Bone marrow (tissue), 2 donors: ENCODE results near the gene CC2D2B.
"Not testable (repeated sequence)": the region's sequence is repeated elsewhere in the genome, so short reads cannot be mapped to it uniquely, and the experiment has no call there.

ENCODE experiments used
- DNase-seq, 2 donors: peaks; one replicate each; lab custom pipeline; 2025; lab: John Stamatoyannopoulos, UW

CC2D2B gene, protein sequence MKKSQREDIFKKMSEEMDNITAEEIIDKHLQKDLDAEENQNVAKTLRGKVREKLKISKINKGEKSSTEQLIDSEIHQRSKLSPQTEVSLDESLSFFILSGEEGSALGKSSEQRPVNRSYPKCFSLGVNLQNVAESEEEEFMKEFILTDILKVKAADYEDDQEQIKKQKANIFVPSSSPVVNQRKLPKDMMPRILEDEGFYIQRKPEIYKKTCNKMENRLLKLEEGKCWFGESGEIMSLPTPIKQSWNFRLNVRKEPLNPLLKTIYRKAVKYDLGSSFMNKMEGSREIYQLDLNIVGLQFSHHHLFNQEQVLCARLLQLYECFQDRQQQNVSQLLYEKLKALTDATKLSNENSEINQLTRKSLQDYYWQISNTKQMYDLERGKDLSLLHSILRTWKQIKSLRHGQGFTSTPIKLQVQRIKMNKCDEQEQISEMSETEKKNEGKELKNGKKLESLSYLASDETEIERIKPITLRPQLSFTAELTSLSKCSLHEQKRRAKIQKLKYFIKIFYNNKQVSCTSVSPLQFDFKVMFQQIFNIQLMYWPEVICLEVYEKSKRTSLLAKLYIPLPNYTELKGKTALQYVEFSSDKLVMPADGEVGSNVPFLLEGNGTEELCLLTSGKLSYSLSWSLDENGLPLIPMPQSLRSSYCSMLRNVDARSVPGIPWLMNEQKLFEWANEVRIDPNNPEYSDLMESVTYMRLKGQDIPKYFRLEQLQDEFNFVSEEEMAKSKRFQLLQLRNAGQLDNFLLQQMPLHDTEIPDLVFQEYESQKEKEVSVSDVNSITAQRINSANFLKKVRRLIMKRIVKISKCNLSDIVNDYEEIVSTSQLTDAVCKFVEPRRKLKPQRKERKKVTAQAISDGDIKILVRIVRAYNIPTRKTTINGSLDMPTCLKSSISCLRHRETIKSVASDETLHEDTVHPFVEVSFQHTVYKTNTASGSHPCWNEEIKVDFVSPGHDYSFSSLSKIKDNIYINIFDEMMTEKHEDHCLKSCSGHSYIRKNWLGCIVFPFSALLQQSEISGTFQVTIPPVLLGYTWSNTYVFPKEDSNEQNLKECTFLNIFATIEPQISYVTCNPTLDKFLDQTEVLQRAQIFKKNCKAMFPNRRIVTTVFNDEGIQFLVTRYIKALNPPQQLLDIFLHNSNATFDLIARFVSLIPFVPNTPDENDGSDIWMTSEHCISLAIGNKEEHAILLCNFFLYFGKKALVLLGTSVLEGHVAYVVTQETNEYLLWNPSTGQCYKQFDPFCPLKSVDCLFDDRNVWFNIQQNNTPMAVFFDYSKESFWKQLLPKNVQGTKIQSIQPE (N-terminal part only)

DNA sequence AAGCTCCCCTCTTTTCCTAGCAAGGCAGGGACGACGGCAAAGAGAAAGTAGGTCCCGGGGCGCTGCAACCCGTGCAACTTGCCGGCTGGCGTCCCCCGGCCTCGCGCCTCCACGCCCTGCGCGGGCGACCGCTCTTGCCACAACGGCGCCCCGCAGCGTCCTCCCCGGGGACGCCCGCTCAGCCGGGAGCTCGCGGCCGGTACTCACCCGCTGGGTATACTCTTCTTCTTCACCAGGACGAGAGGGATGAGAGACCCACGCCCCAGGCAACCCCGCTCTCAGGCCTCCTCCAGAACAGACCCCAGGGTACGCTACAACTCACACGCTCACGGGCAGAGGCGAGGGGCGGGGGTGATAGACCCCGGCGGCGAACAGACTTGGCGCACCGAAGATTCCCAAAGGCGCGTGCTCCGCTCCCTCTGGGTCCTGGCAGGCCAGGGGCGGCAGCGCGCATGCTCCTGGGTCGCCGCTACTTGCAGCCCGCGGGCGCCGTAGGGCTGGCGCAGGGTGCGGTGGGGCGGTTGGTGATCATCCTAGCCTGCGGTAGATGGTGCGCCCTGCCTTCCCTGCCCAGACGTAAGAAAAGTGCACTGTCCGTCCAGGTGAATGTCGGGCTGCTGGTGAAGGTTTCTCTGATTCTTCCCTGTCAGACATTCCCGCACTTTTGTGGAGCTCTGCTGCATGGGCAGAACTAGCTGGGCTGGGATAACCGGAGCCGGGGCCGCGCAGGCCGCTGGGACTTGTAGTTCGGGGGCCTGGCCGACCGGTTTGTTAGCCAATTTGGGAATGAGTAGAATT is at the start of gene CC2D2B:
Gene CC2D2B (plus strand): TSS at position 520 of the 798 bp plus-strand sequence. CDS start 3,349 bp downstream, outside the sequence.
- peak; percentile 39 to 48 for DNase-seq

DNA sequence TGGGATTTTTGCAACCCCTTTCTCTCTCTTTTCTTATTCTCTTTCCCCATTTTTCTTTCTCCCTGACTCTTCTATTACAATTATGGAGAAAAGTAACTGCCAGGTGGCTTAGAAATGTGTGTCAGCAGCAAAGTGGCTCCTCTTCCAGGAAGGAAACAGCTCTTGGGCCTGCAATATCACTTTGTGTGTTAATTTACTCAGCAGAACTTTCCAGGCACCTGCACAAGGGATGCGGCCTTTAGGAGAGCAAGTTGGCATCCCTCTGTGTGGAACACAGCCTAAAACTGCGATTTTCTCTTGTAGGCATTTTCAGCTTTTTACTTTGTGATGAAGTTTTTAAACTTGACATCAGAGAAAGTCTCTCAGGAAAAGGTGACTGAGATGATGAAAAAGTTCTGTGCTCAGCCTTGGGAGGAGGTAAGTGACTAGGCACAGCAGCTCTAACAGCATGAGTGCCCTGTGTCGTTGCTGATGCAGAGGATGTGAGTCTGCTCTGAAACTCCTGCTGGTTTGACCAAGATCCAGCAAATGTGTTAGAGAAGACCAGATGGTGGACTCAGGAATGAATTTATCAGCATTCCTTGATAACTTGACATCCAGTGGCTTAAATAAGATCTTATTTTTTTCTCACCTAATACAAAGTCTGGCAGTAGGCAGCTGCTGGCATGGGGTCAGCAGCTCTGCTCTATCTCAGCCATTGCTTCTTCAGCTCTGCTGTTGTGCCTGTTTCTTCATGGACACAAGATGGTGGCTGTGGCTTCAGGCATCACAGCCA is 47.4 kb upstream of the CC2D2B start:
- no peak for DNase-seq

DNA sequence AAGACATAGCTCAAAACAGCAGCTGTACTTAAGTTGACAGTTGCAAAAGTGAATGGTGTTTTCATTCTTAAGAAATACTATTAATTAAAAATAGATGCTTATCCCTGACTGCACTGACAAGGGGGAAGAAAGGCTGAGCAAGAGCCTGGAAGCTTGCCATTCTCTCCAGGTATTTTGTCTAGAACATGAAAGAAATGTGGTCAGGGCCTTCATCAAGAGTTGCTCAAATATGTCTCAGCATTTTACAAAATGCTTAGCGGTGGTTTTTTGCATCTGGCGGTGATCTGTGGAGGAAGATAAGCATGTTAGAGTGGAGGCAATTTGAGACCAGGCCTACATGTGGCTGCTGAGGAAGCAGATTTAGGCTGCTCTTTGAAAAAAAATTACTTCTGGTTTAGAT is 46.4 kb upstream of the CC2D2B start:
- no peak for DNase-seq

DNA sequence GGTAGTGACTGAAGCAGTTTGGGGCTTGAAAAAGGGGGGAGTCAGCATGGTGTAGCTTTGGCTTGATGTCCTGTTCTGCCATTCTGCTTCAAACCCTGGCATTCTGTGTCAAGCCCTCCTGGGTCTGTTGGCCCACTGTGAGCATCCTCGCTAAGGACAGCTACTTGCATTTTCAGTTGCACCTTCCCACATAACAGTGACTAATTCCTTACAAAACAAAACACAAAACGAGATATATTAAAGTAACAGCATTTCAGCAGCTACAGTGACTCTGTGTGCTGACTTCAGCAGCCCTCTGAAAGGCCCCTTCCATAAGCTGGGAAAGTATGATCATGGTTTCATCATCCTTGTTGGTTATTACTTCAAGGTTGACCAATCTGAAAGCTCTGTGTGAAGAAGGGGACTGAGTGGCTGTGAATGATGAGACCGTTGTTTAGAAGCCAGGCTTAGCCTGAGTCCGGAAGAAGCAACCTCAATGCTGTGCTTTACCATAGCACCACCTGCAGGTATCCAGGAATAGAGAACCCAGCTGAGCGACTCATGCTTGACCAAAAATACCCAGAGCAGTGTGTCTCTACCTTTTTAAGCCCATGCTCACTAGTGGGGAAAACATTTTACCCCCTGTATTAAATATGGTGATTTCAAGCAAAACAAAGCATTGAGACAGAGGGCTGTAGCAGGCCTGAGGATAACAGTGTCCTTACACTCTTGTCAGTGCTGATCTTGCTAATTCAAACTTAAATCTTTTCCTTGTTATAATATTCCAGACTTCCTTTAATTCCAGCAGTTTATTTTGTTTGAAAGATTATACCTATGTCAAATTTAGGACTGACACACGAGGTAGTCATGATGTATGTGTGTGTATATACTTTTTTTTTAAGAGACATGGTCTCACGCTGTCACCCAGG is 42.6 kb upstream of the CC2D2B start:
- no peak for DNase-seq

DNA sequence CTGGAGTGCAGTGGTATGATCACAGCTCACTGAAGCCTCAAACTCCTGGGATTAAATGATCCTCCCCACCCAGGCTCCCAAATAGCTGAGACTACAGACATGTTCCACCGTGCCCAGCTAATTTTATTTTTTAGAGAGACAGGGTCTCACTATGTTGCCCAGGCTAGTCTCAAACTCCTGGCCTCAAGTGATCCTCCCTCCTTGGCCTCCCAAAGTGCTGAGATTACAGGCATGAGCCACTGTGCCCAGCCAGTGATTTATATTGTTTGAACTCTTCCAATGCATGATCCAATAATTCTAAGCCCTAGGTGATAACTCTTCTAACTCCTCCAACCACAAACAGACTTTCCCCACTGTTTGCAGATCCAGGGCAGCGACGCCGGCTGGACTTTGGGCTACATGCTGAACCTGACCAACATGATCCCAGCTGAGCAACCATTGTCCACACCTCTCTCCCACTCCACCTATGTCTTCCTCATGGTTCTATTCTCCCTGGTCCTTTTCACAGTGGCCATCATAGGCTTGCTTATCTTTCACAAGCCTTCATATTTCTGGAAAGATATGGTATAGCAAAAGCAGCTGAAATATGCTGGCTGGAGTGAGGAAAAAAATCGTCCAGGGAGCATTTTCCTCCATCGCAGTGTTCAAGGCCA is 41.8 kb upstream of the CC2D2B start:
- no peak for DNase-seq

DNA sequence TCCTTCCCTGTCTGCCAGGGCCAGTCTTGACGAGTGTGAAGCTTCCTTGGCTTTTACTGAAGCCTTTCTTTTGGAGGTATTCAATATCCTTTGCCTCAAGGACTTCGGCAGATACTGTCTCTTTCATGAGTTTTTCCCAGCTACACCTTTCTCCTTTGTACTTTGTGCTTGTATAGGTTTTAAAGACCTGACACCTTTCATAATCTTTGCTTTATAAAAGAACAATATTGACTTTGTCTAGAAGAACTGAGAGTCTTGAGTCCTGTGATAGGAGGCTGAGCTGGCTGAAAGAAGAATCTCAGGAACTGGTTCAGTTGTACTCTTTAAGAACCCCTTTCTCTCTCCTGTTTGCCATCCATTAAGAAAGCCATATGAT is 41.3 kb upstream of the CC2D2B start:
- DNase-seq = no peak

DNA sequence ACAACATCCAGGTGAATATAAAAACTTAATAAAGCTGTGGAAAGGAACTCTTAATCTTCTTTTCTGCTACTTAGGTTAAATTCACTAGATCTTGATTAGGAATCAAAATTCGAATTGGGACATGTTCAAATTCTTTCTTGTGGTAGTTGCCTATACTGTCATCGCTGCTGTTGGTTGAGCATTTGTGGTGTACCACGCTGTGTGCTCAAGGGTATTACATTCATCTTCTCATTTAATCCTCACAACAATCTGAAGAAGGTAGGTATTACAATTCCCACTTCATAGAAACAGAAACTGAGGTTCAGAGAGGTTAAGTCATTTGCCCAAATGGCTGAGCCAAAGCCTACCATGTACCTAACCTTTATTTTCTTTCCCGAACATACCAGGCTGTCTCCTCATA is 39.9 kb upstream of the CC2D2B start:
- DNase-seq = no peak

DNA sequence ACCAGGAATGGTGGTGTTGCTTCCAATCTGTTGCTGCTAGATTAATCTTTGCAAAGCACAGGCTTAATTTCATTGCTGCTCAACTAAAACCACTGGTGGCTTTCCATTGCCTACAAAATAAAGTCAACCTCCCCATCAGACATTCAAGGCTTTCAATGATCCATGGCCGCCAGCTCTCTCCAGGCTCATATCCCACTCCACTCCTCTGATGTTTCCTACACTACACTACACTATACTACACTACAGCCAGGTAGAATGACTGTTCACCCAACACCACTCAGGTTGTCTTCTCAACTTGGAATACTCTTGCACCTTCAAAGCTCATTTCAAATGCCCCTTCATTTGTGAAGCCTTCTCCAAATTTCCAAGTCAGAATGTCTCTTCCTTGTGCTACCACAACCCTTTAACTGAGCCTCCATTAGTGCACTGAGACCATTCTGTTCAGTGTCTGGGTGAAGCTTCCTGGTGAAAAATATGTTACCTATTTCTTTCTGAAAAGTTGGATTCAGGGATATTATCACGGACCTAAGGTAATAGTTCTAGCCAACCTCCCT is 35.5 kb upstream of the CC2D2B start:
- DNase-seq = no peak

DNA sequence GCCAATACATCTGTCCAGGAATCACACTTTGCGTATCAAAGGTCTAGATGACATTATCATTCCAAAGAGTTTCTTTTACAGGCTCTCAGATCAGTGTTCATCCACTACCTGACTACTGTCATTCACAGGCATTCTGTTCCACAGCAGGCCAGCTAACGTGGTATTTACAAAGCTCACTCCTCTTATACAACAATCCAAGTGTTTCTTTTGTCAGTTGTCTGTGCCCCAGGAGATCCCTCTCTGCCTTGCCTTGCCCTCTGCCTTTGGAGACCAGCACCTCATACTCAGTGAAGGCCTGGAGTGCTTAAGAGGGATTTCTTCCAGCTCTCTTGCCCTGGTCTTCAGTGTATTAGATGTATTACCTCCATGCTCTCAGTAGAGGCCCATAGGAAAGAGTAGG is 34.6 kb upstream of the CC2D2B start:
- no peak for DNase-seq

DNA sequence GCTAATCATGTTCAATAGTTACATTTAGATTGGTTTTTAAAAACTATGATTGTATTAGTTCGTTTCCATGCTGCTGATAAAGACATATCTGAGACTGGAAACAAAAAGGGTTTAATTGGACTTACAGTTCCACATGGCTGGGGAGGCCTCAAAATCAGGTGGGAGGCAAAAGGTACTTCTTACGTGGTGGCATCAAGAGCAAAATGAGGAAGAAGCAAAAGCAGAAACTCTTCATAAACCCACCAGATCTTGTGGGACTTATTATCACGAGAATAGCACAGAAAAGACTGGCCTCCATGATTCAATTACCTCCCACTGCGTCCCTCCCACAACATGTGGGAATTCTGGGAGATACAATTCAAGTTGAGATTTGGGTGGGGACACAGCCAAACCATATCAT is 34.1 kb upstream of the CC2D2B start:
- DNase-seq = no peak

DNA sequence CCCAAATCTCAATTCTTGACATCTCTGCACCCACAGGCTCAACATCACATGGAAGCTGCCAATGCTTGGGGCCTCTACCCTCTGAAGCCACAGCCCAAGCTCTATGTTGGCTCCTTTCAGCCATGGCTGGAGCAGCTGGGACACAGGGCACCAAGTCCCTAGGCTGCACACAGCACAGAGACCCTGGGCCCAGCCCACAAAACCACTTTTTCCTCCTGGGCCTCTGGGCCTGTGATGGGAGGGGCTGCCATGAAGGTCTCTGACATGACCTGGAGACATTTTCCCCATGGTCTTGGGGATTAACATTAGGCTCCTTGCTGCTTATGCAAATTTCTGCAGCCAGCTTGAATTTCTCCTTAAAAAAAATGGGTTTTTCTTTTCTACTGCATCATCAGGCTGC is 33.0 kb upstream of the CC2D2B start:
- DNase-seq = not testable (repeated sequence)

DNA sequence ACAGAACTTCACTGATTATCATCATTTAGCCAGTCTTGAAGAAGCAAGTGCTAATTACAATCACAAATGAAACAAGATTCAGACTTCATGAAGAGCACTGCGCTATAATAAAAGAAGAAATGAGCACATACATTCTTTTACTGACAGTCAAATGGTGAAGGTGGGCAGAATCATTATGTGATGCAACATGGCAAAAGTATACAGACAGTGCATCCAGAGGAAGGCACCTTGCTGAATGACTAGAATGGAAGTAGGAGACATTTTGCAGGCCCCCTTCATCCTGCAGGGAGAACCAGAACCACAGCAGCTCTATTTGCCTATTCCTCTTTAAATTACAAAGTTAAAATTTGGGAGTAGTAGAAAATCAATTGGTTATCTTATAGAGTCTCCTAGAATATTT is 31.0 kb upstream of the CC2D2B start:
- DNase-seq = no peak

DNA sequence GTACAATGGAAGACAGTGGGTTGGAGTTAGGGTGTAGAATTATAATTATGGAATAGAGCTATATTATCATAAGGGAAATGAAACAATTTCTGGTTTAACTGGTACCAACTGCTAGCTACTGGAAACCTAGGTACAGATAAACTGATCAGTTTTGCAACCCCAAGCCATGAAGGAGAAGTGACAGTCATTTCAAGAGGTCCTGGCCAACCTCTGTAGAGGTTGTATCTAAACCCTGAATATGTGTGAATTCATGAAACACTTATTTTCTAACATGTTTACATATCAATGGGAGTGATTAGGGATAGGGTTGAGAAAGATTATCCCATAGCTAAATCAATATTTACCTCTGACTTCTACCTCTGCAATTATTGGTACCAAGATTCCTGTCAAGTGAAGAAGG is 29.9 kb upstream of the CC2D2B start:
- no peak for DNase-seq

DNA sequence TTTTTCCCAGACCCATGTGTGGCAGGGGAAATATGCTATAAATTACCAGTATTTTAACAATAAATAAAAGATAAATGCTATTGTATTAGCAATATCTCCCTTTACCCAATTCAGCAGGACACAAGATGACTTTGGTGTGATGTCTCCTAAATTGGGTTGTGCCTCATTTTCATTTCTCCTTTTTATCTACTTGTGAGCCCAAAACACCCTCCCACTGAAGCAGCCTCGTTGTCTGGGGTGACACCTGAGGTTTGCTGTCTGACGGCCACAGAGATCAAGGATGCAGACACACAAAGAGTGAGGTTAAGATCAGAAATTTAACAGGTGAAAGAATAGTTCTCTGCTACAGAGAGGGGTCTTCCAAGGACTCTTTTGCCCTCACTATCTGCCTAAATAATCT is 27.1 kb upstream of the CC2D2B start:
- DNase-seq = no peak

DNA sequence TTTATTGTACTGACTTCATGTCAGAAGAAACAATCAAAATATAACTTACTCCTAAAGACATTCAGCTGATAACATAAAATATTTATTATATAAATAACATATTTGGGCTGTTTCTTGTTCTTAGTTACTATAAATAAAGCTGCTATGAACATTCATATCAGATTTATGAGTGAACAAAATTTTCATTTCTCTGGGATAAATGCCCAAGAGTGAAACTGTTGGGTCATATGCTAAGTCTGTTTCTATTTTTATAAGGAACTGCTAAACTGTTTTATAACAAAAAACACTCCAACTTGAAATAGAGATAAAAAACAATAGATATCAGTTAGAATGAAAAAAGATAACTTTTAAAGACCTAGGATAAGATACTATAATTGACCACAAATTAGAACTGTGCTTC is 26.5 kb upstream of the CC2D2B start:
- DNase-seq = no peak

DNA sequence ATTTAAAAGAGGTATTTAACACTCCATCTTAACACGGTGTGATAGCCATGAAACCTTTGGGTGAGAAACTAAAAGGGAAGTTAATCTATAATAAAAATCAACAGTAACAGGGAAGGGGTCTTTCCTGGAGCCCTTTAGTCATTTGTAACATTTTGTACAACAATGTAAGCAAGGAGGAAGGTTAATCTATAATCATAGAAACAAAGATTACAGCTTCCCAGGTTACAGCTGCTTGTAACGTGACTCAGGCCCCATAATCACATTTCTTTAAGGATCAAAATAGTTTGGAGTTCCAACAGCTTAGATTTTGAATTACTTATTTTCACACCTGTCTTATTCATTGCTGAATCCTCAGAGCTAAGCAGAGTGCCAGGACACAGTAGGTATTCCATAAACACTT is 17.9 kb upstream of the CC2D2B start:
- no peak for DNase-seq

DNA sequence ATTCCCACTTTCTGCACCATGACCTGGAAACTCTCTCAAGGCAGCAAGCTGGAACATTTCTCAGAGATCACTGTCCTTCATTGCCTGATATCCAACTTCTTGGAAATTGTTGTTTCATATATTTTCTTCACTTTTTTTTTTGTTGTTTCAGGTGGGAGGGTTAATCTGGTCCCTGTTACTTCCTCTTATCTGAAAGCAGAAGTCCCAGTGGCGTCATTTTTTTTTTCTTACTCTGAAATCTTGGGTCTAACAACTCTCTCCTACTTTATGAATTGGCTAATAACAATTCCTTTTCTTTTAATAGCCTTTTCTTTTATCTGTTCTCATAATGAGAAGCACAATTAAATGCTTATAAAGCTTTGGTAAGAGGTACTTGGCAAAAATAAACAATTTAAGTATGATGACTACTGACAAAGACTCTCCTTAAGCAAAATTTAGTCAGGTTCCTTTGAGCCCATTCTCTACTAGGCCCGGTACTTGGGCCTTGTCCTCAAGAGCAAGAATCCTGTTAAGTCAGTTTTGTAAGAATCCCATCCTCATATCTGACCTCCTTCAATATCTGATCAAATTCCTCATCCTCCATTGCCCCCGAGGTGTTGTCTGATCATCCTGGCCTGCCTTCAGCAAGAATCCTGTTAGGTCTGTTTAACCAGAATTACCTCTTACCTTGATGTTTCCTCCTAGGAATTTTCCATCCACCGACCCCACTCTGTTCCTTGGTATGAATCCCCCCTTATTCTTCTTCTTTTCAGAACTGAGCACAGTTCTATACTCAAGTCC is 11.5 kb upstream of the CC2D2B start:
- DNase-seq = peak in 1 of 2 donors; percentile 50
